ENCODE measurements around the gene TRMT10B. TPM values are rescaled to one million over a fixed set of nuclear protein-coding genes. Genes with fewer than 3 reads are reported as not detected.

The TRMT10B gene
- total and polyA plus RNA-seq, 2 experiments from 2014 or later, result 3.0 to 4.1 TPM

DNA sequence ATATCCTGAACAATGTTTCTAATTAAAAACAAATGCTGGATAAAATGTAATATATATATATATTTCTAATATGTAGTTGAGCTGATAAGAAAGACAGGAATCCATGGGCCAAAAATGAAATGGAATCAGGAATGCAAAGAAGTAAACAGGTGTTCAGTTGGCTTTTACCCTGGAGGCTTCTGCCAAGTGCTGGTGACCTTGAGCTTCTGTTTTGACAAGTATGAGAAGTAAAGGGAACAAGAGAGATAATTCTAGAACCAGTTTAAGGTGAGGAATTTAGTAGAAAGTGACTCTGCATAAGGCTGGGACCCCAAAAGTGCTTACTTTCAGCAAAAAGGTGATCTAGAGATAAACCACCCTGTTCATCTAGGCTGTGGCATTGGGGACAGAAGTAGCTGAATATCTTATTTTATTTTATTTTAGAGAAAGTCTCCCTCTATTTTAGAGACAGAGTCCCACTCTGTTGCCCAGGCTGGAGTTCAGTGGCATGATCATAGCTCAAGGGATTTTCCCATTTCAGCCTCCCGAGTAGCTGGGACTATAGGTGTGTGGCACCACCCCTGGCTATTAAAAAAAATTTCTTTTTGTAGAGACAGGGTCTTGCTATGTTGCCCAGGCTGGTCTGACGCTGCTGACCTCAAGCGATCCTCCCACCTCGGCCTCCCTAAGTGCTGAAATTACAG, 74.0 kb downstream of the TRMT10B start:
- H3K36me3 ChIP-seq (replicated peaks; ENCODE audit: insufficient read depth, low read depth), result peaks cover 5% of the 10 kb centered on the region
- no peak for TF ChIP-seq CTCF (IDR thresholded peaks at IDR 0.05; ENCODE audit: poor library complexity)
- TF ChIP-seq EZH2phosphoT487 (IDR thresholded peaks at IDR 0.05; ENCODE audit: low read depth, severe bottlenecking, unreplicated experiment), result no peak
- no peak for TF ChIP-seq EZH2 (IDR thresholded peaks at IDR 0.05; ENCODE audit: borderline replicate concordance)

More for the DNA sequence above, 74.0 kb downstream of the TRMT10B start:
- Histone ChIP-seq H4K20me1 (ENCODE audit: insufficient read depth, poor library complexity, severe bottlenecking) (no peaks in the 10 kb centered on the region), H3K9me3 (ENCODE audit: low read depth) (no peaks in the 10 kb centered on the region), H3K4me3 (no peak overlapping the region), H3K27ac (no peak overlapping the region), H3K4me2 (no peak overlapping the region), H3K27me3 (no peaks in the 10 kb centered on the region), H3K4me1 (ENCODE audit: insufficient read depth) (no peaks in the 10 kb centered on the region), H3K9me2 (replicated peaks; ENCODE audit: insufficient read depth) (no peaks in the 10 kb centered on the region), H2AFZ (no peak overlapping the region), H3K79me2 (peaks cover 6% of the 10 kb centered on the region)
- 93% methylated on average over 4 of the region's 4 CpGs for WGBS (ENCODE audit: low lambda C conversion rate, missing lambda C conversion rate)
- no peak for DNase-seq (ENCODE audit: low spot score)

Other genes with a start within 250 kb of the TRMT10B start
- gene FBXO10, start 177.4 kb upstream of the TRMT10B start, total RNA-seq, result 10.2 and 12.5 TPM in 2 replicates
- 7.4 and 9.8 TPM in 2 replicates for gene FBXO10, start 177.4 kb upstream of the TRMT10B start, polyA plus RNA-seq
- 173 and 187 TPM in 2 replicates for gene TOMM5, start 161.2 kb upstream of the TRMT10B start, total RNA-seq
- gene TOMM5, start 161.2 kb upstream of the TRMT10B start, polyA plus RNA-seq, result 283 and 293 TPM in 2 replicates
- 0.10 and 0.28 TPM in 2 replicates for gene FRMPD1, start 102.9 kb upstream of the TRMT10B start, total RNA-seq
- gene FRMPD1, start 102.9 kb upstream of the TRMT10B start, polyA plus RNA-seq, result 0.36 and 1.2 TPM in 2 replicates
- 25.4 and 28.5 TPM in 2 replicates for gene EXOSC3, start 31.3 kb downstream of the TRMT10B start, total RNA-seq
- gene EXOSC3, start 31.3 kb downstream of the TRMT10B start, polyA plus RNA-seq, result 43.1 and 48.1 TPM in 2 replicates
- 23.9 and 38.7 TPM in 2 replicates for gene DCAF10, start 47.0 kb downstream of the TRMT10B start, total RNA-seq
- gene DCAF10, start 47.0 kb downstream of the TRMT10B start, polyA plus RNA-seq, result 24.4 and 29.2 TPM in 2 replicates
- gene SLC25A51, start 150.3 kb downstream of the TRMT10B start, total RNA-seq, result 29.2 and 30.1 TPM in 2 replicates
- 10.1 and 10.4 TPM in 2 replicates for gene SLC25A51, start 150.3 kb downstream of the TRMT10B start, polyA plus RNA-seq